IMR-90 (cell line): Measurements from ENCODE around the gene IQGAP2. TPM values are rescaled to one million over a fixed set of nuclear protein-coding genes. Genes with fewer than 3 reads are reported as not detected.

Experiments used
- ATAC-seq: fragments of 200-7000 bp; cut with Tn5 transposase; 2 replicates; pipeline ENCODE4 v1.9.1; 2020; ENCODE audit warnings: low read depth, mild to moderate bottlenecking, moderate library complexity
- BruUV-seq: library from RNA; stranded (reverse); fragments of 400-500 nt; replicated peaks from 2 replicates; lab custom pipeline; 2021; lab: Mats Ljungman, UMichigan
- CTCF ChIA-PET: fragments of 300-600 bp; formaldehyde crosslinking; extraction: SDS; loops from one replicate; lab custom pipeline; 2021; ENCODE audit warnings: antibody characterized with exemption; lab: Yijun Ruan, JAX
- POLR2A ChIA-PET: fragments of 300-600 bp; sonication (Branson Sonifier 250); formaldehyde crosslinking; loops from one replicate; lab custom pipeline; 2022; ENCODE audit warnings: antibody characterized with exemption; ENCODE audit not compliant: unreplicated experiment; lab: Charles Lee
- DNase-seq: peaks from one replicate; pipeline ENCODE4 v3.0.0; 2013
- H2AFZ ChIP-seq: replicated peaks from 2 replicates; pipeline ENCODE3; 2013; ENCODE audit warnings: low read length, mild to moderate bottlenecking; ENCODE audit not compliant: poor library complexity
- H2AK5ac ChIP-seq: 2 replicates; pipeline ENCODE4 v1.6.1; 2013; ENCODE audit warnings: low read depth, low read length, inconsistent platforms
- H2AK9ac ChIP-seq: replicated peaks from 2 replicates; pipeline ENCODE3; 2013; ENCODE audit warnings: mild to moderate bottlenecking, low read depth, low read length, moderate library complexity; ENCODE audit not compliant: poor library complexity
- H2BK120ac ChIP-seq: 2 replicates; pipeline ENCODE4 v1.6.1; 2013; ENCODE audit warnings: low read depth, low read length, inconsistent platforms
- H2BK15ac ChIP-seq: 3 replicates; pipeline ENCODE4 v1.6.1; 2013; ENCODE audit warnings: low read depth, low read length, inconsistent platforms
- H2BK20ac ChIP-seq: 2 replicates; pipeline ENCODE4 v1.6.1; 2013; ENCODE audit warnings: low read depth, mild to moderate bottlenecking, inconsistent platforms, low read length, moderate library complexity
- H2BK5ac ChIP-seq: 2 replicates; pipeline ENCODE4 v1.6.1; 2013; ENCODE audit warnings: mild to moderate bottlenecking, low read depth, low read length, inconsistent platforms; ENCODE audit not compliant: poor library complexity, severe bottlenecking
- H3K14ac ChIP-seq: replicated peaks from 2 replicates; pipeline ENCODE4 v1.6.1; 2013; ENCODE audit warnings: low read depth, low read length, inconsistent platforms
- H3K18ac ChIP-seq: 2 replicates; pipeline ENCODE4 v1.6.1; 2013; ENCODE audit warnings: low read depth, low read length, control low read depth
- H3K23ac ChIP-seq: 2 replicates; pipeline ENCODE4 v1.6.1; 2013; ENCODE audit warnings: low read depth, low read length, inconsistent platforms
- H3K27ac ChIP-seq: 2 replicates; pipeline ENCODE4 v1.5.1; 2013; ENCODE audit warnings: mild to moderate bottlenecking, control low read depth, low read length; ENCODE audit not compliant: insufficient read depth
- H3K27me3 ChIP-seq: 2 replicates; pipeline ENCODE4 v1.6.1; 2013; ENCODE audit warnings: low read length; ENCODE audit not compliant: control insufficient read depth, insufficient read depth
- H3K36me3 ChIP-seq: 2 replicates; pipeline ENCODE4 v1.6.1; 2013; ENCODE audit warnings: low read length, mixed read lengths; ENCODE audit not compliant: control insufficient read depth, insufficient read depth
- H3K4ac ChIP-seq: 2 replicates; pipeline ENCODE4 v1.6.1; 2013; ENCODE audit warnings: low read depth, low read length, inconsistent platforms
- H3K4me1 ChIP-seq: 2 replicates; pipeline ENCODE4 v1.6.1; 2013; ENCODE audit warnings: low read length, mixed read lengths; ENCODE audit not compliant: control insufficient read depth, insufficient read depth
- H3K4me2 ChIP-seq: 2 replicates; pipeline ENCODE4 v1.6.1; 2013; ENCODE audit warnings: low read depth, mild to moderate bottlenecking, control low read depth, low read length, moderate library complexity
- H3K4me3 ChIP-seq: 2 replicates; pipeline ENCODE4 v1.5.1; 2013; ENCODE audit warnings: low read depth, mild to moderate bottlenecking, control low read depth, low read length, moderate library complexity; ENCODE audit not compliant: insufficient read depth
- H3K56ac ChIP-seq: 2 replicates; pipeline ENCODE4 v1.6.1; 2013; ENCODE audit warnings: low read length, inconsistent platforms; ENCODE audit not compliant: insufficient read depth; ENCODE audit errors: extremely low read depth
- H3K79me1 ChIP-seq, 2 experiments: 2 replicates each; pipeline ENCODE4 v1.6.1; 2013; ENCODE audit warnings: low read length in 2 of 2, inconsistent platforms in 1 of 2, low read depth in 1 of 2
- H3K9ac ChIP-seq: 2 replicates; pipeline ENCODE4 v1.6.1; 2013; ENCODE audit warnings: low read depth, low read length, control low read depth
- H3K9me1 ChIP-seq: 2 replicates; pipeline ENCODE4 v1.6.1; 2013; ENCODE audit warnings: low read length, inconsistent platforms; ENCODE audit not compliant: insufficient read depth
- H3K9me3 ChIP-seq: 2 replicates; pipeline ENCODE4 v1.6.1; 2013; ENCODE audit warnings: low read length; ENCODE audit not compliant: control insufficient read depth, insufficient read depth
- H4K20me1 ChIP-seq: 2 replicates; pipeline ENCODE4 v1.6.1; 2013; ENCODE audit warnings: low read length, inconsistent platforms; ENCODE audit not compliant: insufficient read depth
- H4K5ac ChIP-seq: 2 replicates; pipeline ENCODE4 v1.6.1; 2013; ENCODE audit warnings: mild to moderate bottlenecking, low read depth, low read length, control low read depth
- H4K8ac ChIP-seq, 2 experiments: 2 replicates each; pipeline ENCODE4 v1.6.1; 2013; ENCODE audit warnings: low read depth in 2 of 2, low read length in 2 of 2, control low read depth in 1 of 2, inconsistent platforms in 1 of 2
- H4K91ac ChIP-seq: 2 replicates; pipeline ENCODE4 v1.6.1; 2013; ENCODE audit warnings: low read depth, low read length, inconsistent platforms; ENCODE audit not compliant: insufficient read depth
- BHLHE40 ChIP-seq: fragments of 150-350 bp; IDR thresholded peaks from 2 replicates; pipeline ENCODE4 v1.6.1; 2016; ENCODE audit warnings: mild to moderate bottlenecking, low read depth, low read length
- CEBPB ChIP-seq: IDR thresholded peaks from 2 replicates; pipeline ENCODE4 v1.6.1; 2012; ENCODE audit warnings: low read depth, low read length, improper control_type of control experiment
- CHD1 ChIP-seq: IDR thresholded peaks from 2 replicates; pipeline ENCODE4 v1.6.1; 2012; ENCODE audit warnings: low read depth, low read length, improper control_type of control experiment
- CTCF ChIP-seq: conservative IDR thresholded peaks from 2 replicates; pipeline ENCODE4 v1.5.1; 2012; ENCODE audit warnings: mild to moderate bottlenecking, low read depth, low read length, improper control_type of control experiment
- FOS ChIP-seq: fragments of 150-350 bp; IDR thresholded peaks from 2 replicates; pipeline ENCODE4 v1.6.1; 2016; ENCODE audit warnings: low read depth, low read length
- MAFK ChIP-seq: IDR thresholded peaks from 2 replicates; pipeline ENCODE4 v1.6.1; 2012; ENCODE audit warnings: low read depth, low read length, improper control_type of control experiment
- MAZ ChIP-seq: IDR thresholded peaks from 2 replicates; pipeline ENCODE4 v1.6.1; 2012; ENCODE audit warnings: low read depth, mild to moderate bottlenecking, low read length, improper control_type of control experiment, moderate library complexity, borderline replicate concordance
- MXI1 ChIP-seq: IDR thresholded peaks from 2 replicates; pipeline ENCODE4 v1.6.1; 2012; ENCODE audit warnings: low read depth, mild to moderate bottlenecking, low read length, moderate library complexity, borderline replicate concordance
- NFE2L2 ChIP-seq: fragments of 150-350 bp; IDR thresholded peaks from 2 replicates; pipeline ENCODE4 v1.6.1; 2016; ENCODE audit warnings: low read depth, mild to moderate bottlenecking, low read length
- POLR2A ChIP-seq: IDR thresholded peaks from 2 replicates; pipeline ENCODE4 v1.6.1; 2012; ENCODE audit warnings: mild to moderate bottlenecking, low read depth, low read length
- RAD21 ChIP-seq: IDR thresholded peaks from 2 replicates; pipeline ENCODE4 v1.6.1; 2012; ENCODE audit warnings: low read length, improper control_type of control experiment
- RCOR1 ChIP-seq: IDR thresholded peaks from 2 replicates; pipeline ENCODE4 v1.6.1; 2012; ENCODE audit warnings: mild to moderate bottlenecking, low read length, improper control_type of control experiment; ENCODE audit not compliant: insufficient replicate concordance
- RFX5 ChIP-seq: IDR thresholded peaks from 2 replicates; pipeline ENCODE4 v1.8.0; 2012; ENCODE audit warnings: low read depth, mild to moderate bottlenecking, low read length, moderate library complexity
- SMC3 ChIP-seq: fragments of 150-350 bp; IDR thresholded peaks from 2 replicates; pipeline ENCODE4 v1.6.1; 2016; ENCODE audit warnings: low read depth, mild to moderate bottlenecking, antibody characterized with exemption, low read length, moderate library complexity
- USF2 ChIP-seq: fragments of 150-350 bp; IDR thresholded peaks from 2 replicates; pipeline ENCODE4 v1.6.1; 2017; ENCODE audit warnings: mild to moderate bottlenecking, antibody characterized with exemption, low read length, low read depth
- WGBS, 2 experiments: methylation state at CpG; one replicate each; pipeline versions ENCODE4 v1.1.5 to v1.1.7; 2013; ENCODE audit warnings: missing lambda C conversion rate in 2 of 2; ENCODE audit not compliant: insufficient read length in 1 of 2; ENCODE audit errors: extremely low coverage in 2 of 2; 5-methylcytosine and 5-hydroxymethylcytosine counted together
- dilution Hi-C: fragments of 300-500 bp; cut with HindIII; formaldehyde crosslinking; loops from one replicate; pipeline ENCODE4 v1.14.3; 2018; ENCODE audit warnings: low sequenced_read_pairs; ENCODE audit not compliant: unreplicated experiment
- in situ Hi-C: fragments of 300-500 bp; cut with MboI; formaldehyde crosslinking; loops from 3 replicates; pipeline ENCODE4 v1.14.3; 2019; ENCODE audit warnings: low sequenced_read_pairs, inconsistent platforms, mixed read lengths
- intact Hi-C: fragments of 100-400 bp; cut with micrococcal nuclease; formaldehyde crosslinking; loops from 2 replicates; pipeline ENCODE4 v1.10.0; 2022
- polyA plus RNA-seq, 3 experiments: library from polyadenylated mRNA; depleted of rRNA; stranded (reverse); fragments of >200 nt; gene quantifications; 2 replicates each; pipeline ENCODE4 v1.2.3, GENCODE V29; 2012; ENCODE audit warnings: low replicate concordance in 1 of 3
- total RNA-seq: library from RNA; depleted of rRNA; stranded (reverse); fragments of >200 nt; gene quantifications from 2 replicates; pipeline ENCODE4 v1.2.3, GENCODE V29; 2012
- TF ChIP-seq, protein P1 (sequence below): fragments of 150-350 bp; IDR thresholded peaks from 2 replicates; pipeline ENCODE4 v1.6.1; 2016; ENCODE audit warnings: low read depth, mild to moderate bottlenecking, low read length, moderate library complexity, borderline replicate concordance

Gene IQGAP2
- total and polyA plus RNA-seq, 2 of the 4 experiments (the other 2 are of a cell fraction): 0.21 to 0.36 TPM

GRCh38 chr5:76379316-76379715 lies 23.8 kb upstream of the IQGAP2 start:
- in situ Hi-C loops (no loop called here), dilution Hi-C loops (no loop called here), intact Hi-C loops (no loop called here)
- BruUV-seq: no TSS peak
- H3K27ac ChIP-seq: no peak overlapping the region
- no peak overlapping the region for H2AK5ac ChIP-seq
- no peaks in the 10 kb centered on the region for H3K9me1 ChIP-seq
- no peak overlapping the region for H3K4ac ChIP-seq
- no peak overlapping the region for H2BK120ac ChIP-seq
- peaks cover 3% of the 10 kb centered on the region; the same call in 1 of the 2 replicates for H3K27me3 ChIP-seq
- H3K4me2 ChIP-seq: no peak overlapping the region
- H4K5ac ChIP-seq: no peak overlapping the region
- no peak overlapping the region for H3K23ac ChIP-seq
- DNase-seq: no peak
- no peaks in the 10 kb centered on the region for H3K36me3 ChIP-seq
- WGBS, 2 experiments: 57% methylated on average over 1 of the region's 5 CpGs; no CpG with 5 or more reads in 1 of the 2 experiments
- no peak overlapping the region for H3K18ac ChIP-seq
- H4K91ac ChIP-seq: no peak overlapping the region
- H4K20me1 ChIP-seq: no peaks in the 10 kb centered on the region
- no peaks in the 10 kb centered on the region for H3K9me3 ChIP-seq
- no peak overlapping the region for H2BK20ac ChIP-seq
- POLR2A ChIA-PET: no interaction called here
- no peak overlapping the region for H3K9ac ChIP-seq
- no peak overlapping the region for H3K14ac ChIP-seq
- ATAC-seq: no peak
- H3K4me3 ChIP-seq: no peak overlapping the region
- H2BK15ac ChIP-seq: no peak overlapping the region
- TF ChIP-seq CTCF (no peak), MAZ (no peak), RFX5 (no peak), RAD21 (no peak), USF2 (no peak), POLR2A (no peak), FOS (no peak), NFE2L2 (no peak), MAFK (no peak), MXI1 (no peak), CEBPB (no peak), SMC3 (no peak), RCOR1 (no peak), BHLHE40 (no peak), CHD1 (no peak)
- TF ChIP-seq, protein P1, sequence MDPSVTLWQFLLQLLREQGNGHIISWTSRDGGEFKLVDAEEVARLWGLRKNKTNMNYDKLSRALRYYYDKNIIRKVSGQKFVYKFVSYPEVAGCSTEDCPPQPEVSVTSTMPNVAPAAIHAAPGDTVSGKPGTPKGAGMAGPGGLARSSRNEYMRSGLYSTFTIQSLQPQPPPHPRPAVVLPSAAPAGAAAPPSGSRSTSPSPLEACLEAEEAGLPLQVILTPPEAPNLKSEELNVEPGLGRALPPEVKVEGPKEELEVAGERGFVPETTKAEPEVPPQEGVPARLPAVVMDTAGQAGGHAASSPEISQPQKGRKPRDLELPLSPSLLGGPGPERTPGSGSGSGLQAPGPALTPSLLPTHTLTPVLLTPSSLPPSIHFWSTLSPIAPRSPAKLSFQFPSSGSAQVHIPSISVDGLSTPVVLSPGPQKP: no peak
- H4K8ac ChIP-seq: no peak overlapping the region
- H2AFZ ChIP-seq: no peak overlapping the region
- H3K4me1 ChIP-seq: no peaks in the 10 kb centered on the region; the same call in 1 of the 2 replicates
- H2AK9ac ChIP-seq: no peak overlapping the region
- H2BK5ac ChIP-seq: no peak overlapping the region
- no peak overlapping the region for H3K56ac ChIP-seq
- CTCF ChIA-PET: interaction anchor here (0.6 kb wide), 1 partner anchor 15 kb away, joined by 3 read pairs; no protein-coding TSS in a partner anchor
- H3K79me1 ChIP-seq: no peaks in the 10 kb centered on the region
